ENCODE data around the gene SLAMF6.

GRCh38 chr1:160491981-160492380 is 31.1 kb downstream of the SLAMF6 start:
- TF ChIP-seq CTCF (IDR thresholded peaks at IDR 0.05 in 4 of 5, conservative IDR thresholded peaks at IDR 0.05 in 1 of 5) (no peak), POLR2A (IDR thresholded peaks at IDR 0.05) (no peak)

Measured in gastrocnemius medialis (tissue), 4 donors.